Measurements from ENCODE around the gene CRBN.

Gene CRBN

GRCh38 chr3:3179407-3180094, at the start of gene CRBN:
CRBN (minus strand) TSS chr3:3179691; CDS start chr3:3179687, 4 bp downstream.
- peak; percentile 83 for DNase-seq (ENCODE audit: low read depth)

DNA sequence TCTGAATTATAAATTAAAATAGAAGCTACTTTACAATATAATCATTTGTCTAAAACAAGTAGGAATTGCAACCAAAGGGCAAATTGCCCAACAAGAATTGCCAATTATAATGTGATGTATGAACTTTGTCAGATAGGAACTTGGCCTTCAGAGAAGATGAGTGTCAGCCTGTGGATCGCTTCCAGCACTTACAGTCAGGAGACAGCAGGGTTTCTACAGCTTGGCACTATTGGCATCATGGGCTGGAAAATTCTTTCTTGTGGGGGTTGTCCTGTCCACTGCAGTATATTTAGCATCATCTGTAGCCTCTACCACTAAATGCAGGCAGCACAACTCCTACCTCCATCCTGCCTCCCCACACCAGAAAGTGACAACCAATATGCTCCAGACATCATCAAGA, 48.1 kb upstream of the CRBN start:
- DNase-seq (ENCODE audit: low read depth), result no peak

- no peak for DNase-seq (ENCODE audit: low read depth)
These were observed 42.0 kb upstream of the CRBN start for GRCh38 chr3:3221528-3221927.

DNA sequence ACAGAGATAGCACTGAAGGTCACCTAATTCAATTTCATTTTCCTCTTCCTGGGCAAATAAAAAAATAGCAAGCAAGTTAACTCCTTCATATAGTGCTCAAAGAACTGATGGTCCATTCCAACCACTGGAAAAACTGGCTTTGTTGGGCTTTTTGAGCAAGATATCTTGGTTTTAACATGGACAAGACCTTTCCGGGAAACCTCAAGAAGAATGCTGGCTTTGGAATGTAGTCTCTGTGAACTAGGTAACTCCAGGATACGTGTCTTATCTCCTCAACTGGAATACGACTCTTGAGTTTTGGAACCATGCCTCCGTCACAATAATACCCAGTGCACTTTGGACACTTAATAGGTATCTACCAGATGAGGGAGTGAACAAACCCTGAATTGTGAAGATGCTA, 36.9 kb upstream of the CRBN start:
- no peak for DNase-seq (ENCODE audit: low read depth)

DNA sequence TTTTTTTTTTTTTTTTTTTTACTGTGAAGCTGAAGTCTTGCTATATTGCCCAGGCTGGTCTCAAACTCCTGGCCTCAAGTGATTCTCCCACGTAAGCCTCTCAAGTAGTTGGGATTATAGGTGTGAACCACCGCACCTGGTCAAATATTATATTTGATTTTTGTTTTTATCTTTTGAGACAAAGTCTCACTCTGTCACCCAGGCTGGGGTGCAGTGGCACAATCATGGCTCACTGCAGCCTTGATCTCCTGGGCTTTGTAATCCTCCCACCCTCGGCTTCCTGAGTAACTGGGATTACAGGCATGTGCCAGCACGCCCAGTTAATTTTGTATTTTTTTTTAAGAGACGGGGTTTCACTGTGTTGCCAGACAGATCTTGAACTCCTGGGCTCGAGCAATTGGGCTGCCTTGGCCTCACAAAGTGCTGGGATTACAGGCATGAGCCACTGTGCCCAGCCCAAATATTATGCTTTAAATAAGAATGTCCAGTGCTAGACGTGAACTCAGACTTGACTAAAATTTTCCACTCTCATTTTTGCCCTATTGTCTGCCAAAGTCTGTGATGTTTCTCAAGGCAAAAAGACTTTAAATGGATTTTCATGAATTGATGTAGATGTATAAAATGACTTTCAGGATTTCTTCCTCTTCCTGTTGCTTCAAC, 33.4 kb upstream of the CRBN start:
- no peak for DNase-seq (ENCODE audit: low read depth)

DNA sequence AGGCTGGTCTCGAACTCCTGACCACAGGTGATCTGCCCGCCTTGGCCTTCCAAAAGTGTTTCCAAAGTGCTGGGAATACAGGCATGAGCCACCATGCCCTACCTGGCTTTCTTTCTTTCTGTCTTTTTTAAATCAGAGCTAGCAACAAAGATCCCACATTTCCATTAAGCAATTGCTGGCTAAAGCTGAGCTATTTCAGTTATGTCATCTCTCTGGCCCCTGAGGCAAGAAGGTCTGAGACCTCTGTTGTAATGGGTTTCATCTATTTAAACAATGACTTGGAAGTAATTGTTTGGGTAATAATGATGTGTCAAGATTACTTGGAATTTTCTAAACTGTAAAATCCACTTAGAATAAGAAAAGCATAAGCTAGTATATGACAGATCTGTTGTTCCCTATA, 30.2 kb upstream of the CRBN start:
- no peak for DNase-seq (ENCODE audit: low read depth)

GRCh38 chr3:3209057-3209456, 29.6 kb upstream of the CRBN start:
- no peak for DNase-seq (ENCODE audit: low read depth)

- no peak for DNase-seq (ENCODE audit: low read depth)
These were observed 22.1 kb upstream of the CRBN start for GRCh38 chr3:3201611-3202010.

DNA sequence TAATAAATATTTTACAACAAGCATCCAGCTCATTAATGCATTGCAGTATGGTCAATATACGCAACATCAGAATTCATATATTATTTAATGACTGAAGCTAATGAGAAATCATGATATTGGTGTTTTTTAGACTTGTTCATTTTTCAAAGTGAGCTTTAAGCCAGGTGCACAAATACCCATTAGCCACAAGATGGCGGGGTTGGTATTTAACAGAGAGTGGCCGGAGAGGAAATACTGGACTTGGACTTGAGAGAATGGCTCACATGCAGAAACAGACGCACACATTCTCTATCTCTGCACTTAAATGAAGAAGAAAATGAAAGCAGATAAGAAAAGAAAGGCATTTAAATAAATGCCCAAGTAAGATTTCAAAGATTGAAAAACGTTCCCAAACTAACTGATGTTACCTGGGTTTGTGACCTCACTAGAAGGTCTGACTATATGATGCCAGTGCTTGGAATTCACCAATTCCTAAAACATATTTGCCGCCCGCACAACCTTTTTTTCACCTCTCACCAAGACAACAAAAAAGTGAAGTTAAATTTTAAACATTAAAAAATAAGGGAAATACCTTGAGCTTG, 21.2 kb upstream of the CRBN start:
- DNase-seq (ENCODE audit: low read depth), result peak; percentile 69

- no peak for DNase-seq (ENCODE audit: low read depth)
These were observed 19.8 kb upstream of the CRBN start for GRCh38 chr3:3199306-3199705.

GRCh38 chr3:3196148-3196861, 16.8 kb upstream of the CRBN start:
- peak; percentile 18 for DNase-seq (ENCODE audit: low read depth)

- DNase-seq (ENCODE audit: low read depth), result no peak
These were observed 15.4 kb upstream of the CRBN start for GRCh38 chr3:3194861-3195260.

GRCh38 chr3:3192286-3192675, 12.8 kb upstream of the CRBN start:
- DNase-seq (ENCODE audit: low read depth), result no peak

GRCh38 chr3:3191675-3192285, 12.3 kb upstream of the CRBN start:
- no peak for DNase-seq (ENCODE audit: low read depth)

- no peak for DNase-seq (ENCODE audit: low read depth)
These were observed 10.5 kb upstream of the CRBN start for GRCh38 chr3:3189961-3190360.

DNA sequence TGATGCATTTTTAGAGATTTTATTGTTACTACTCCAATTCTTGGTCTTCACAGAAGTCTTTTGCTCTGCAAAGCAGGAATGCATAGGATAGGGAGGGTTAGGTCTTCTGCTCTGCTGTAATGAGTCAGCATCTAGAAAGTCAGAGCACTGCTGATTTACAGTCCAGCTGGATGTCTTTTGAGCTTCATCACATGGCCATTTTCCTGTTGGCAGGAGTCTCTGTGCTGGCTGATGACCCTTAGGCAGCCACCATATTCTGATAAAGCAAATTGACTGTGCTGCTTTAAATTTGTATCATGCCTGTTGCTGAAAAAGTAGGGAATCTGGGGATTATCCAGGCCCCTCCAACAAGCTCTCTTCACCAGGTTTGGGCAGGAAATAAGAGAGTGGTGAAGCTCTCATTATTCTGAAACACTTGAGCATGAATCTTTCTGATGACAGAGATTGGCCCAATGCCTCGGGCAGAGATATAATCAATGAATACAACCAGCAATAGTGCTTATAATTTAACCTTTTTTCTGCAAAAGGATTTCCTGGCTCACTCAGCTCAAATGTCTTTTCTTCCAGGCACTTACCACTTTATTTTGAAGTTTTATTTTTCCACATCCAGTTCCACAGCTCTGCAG, 9.7 kb upstream of the CRBN start:
- no peak for DNase-seq (ENCODE audit: low read depth)

- no peak for DNase-seq (ENCODE audit: low read depth)
These were observed 5.4 kb upstream of the CRBN start for GRCh38 chr3:3184876-3185275.

DNA sequence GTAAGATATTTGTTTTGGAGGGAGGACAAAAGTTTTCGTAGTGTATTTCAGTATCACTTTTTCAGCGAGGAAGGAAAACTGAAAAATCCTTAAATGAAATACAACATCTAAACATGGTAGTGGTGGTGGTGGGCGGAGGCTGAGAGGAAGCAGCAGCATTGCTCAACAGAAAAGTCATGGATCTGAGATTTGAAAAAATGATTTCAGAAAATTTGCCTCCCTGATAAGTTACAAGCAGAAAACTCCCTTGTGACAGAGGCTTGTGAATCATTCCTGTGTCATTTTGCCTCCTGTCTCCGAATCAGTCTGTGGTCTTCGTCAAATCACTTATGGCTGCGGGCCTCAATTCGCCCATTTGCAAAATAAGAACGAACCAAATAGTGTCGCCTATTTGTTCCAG, 965 bp upstream of the CRBN start:
- peak; percentile 6 for DNase-seq (ENCODE audit: low read depth)

DNA sequence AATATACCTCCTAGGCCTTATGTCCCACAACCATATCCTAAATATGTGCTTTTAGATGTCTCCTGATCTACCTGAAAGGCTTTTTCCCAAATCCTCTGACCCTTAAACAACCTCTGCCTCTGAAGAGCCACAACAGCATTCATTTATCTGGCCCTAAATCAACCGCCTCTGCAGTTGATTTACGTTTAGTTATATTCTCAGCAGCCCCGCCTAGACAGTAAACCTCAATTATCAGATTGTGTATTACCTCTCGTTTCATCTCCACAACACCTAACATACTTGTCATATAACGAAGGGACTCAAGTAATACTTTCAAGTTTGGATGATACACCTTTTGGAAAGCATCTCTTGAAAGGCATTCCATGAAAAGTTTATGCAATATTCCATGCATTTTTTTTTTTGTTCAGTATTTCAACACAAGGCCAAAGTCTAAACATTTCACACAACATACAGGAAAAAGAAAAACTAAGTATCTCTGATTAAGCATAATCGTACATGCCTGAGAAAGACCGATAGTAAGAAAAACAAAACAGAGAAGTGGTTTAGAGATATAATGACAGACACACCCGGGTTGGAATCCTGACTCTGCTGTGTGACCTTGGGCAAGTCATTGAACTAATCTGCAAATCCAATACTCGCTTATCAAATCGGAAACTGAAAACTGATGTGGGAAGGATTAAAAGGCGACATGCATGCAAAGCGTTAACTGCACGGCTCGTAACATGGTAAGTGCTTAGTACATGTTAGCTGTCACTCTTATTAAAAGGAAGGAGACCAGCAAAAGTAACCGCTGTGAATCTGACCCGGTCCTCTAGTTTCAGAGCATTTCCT, 778 bp downstream of the CRBN start:
- DNase-seq (ENCODE audit: low read depth), result no peak

GRCh38 chr3:3177861-3178497, 1.5 kb downstream of the CRBN start:
- peak; percentile 34 for DNase-seq (ENCODE audit: low read depth)

GRCh38 chr3:3172627-3173026, 6.9 kb downstream of the CRBN start:
- DNase-seq (ENCODE audit: low read depth), result no peak
